ENCODE results near the gene SUSD2. TPM values are rescaled to one million over a fixed set of nuclear protein-coding genes. Genes with fewer than 3 reads are reported as not detected.

SUSD2 gene
- total and polyA plus RNA-seq, 2 donors (not counting 1 experiment from before 2014, with no cell fraction given) = 10.6 to 11.9 TPM

GRCh38 chr22:24176630-24177029 is 4.7 kb upstream of the SUSD2 start:
- Histone ChIP-seq H3K27me3 (ENCODE audit: control insufficient read depth, insufficient read depth, low read length) (no peaks in the 10 kb centered on the region), H3K36me3 (ENCODE audit: control insufficient read depth, insufficient read depth, low read length) (peaks cover 20% of the 10 kb centered on the region), H3K4me1 (ENCODE audit: control insufficient read depth, extremely low read depth, insufficient read depth, low read length) (no peaks in the 10 kb centered on the region), H3K27ac (ENCODE audit: insufficient read depth, low read length) (no peak overlapping the region), H3K9me3 (ENCODE audit: control insufficient read depth, insufficient read depth, low read depth, low read length) (no peaks in the 10 kb centered on the region), H3K9ac (ENCODE audit: insufficient read depth, low read length) (no peak overlapping the region), H2AFZ (ENCODE audit: low read length) (no peak overlapping the region), H3K79me2 (ENCODE audit: control insufficient read depth, insufficient read depth, low read length) (no peaks in the 10 kb centered on the region), H4K20me1 (ENCODE audit: control insufficient read depth, extremely low read depth, insufficient read depth, low read length) (no peaks in the 10 kb centered on the region), H3K4me2 (ENCODE audit: extremely low read depth, insufficient read depth, low read length) (no peak overlapping the region), H3K4me3 (replicated peaks in 1 of 4; ENCODE audit: control extremely low read depth in 1 of 4, insufficient read depth in 1 of 4, low read depth in 3 of 4, low read length in 4 of 4) (no peak overlapping the region)
- TF ChIP-seq CTCF (conservative IDR thresholded peaks at IDR 0.05 in 1 of 2, IDR thresholded peaks at IDR 0.05 in 1 of 2; ENCODE audit: low read depth in 1 of 2, low read length in 2 of 2) = no peak
- no peak for TF ChIP-seq EZH2 (IDR thresholded peaks at IDR 0.05; ENCODE audit: low read length, missing control alignments)
- no peak for DNase-seq (ENCODE audit: low read depth in 2 of 2)

- H3K9ac ChIP-seq (ENCODE audit: insufficient read depth, low read length) = no peak overlapping the region
- no peak for DNase-seq (ENCODE audit: low read depth in 2 of 2)
- no peak overlapping the region for H3K4me2 ChIP-seq (ENCODE audit: extremely low read depth, insufficient read depth, low read length)
- H3K36me3 ChIP-seq (ENCODE audit: control insufficient read depth, insufficient read depth, low read length) = peaks cover 16% of the 10 kb centered on the region
- H3K4me1 ChIP-seq (ENCODE audit: control insufficient read depth, extremely low read depth, insufficient read depth, low read length) = peaks cover 2% of the 10 kb centered on the region
- no peak for TF ChIP-seq CTCF (conservative IDR thresholded peaks at IDR 0.05 in 1 of 2, IDR thresholded peaks at IDR 0.05 in 1 of 2; ENCODE audit: low read depth in 1 of 2, low read length in 2 of 2)
- H3K9me3 ChIP-seq (ENCODE audit: control insufficient read depth, insufficient read depth, low read depth, low read length) = no peaks in the 10 kb centered on the region
- H2AFZ ChIP-seq (ENCODE audit: low read length) = no peak overlapping the region
- no peak overlapping the region for H3K4me3 ChIP-seq (replicated peaks in 1 of 4; ENCODE audit: control extremely low read depth in 1 of 4, insufficient read depth in 1 of 4, low read depth in 3 of 4, low read length in 4 of 4)
- H3K79me2 ChIP-seq (ENCODE audit: control insufficient read depth, insufficient read depth, low read length) = no peaks in the 10 kb centered on the region
- H3K27ac ChIP-seq (ENCODE audit: insufficient read depth, low read length) = no peak overlapping the region
- no peaks in the 10 kb centered on the region for H4K20me1 ChIP-seq (ENCODE audit: control insufficient read depth, extremely low read depth, insufficient read depth, low read length)
- H3K27me3 ChIP-seq (ENCODE audit: control insufficient read depth, insufficient read depth, low read length) = no peaks in the 10 kb centered on the region
These were observed 4.2 kb upstream of the SUSD2 start for GRCh38 chr22:24177045-24177444.

GRCh38 chr22:24177456-24177855 is 3.8 kb upstream of the SUSD2 start:
- Histone ChIP-seq H3K79me2 (ENCODE audit: control insufficient read depth, insufficient read depth, low read length) (no peaks in the 10 kb centered on the region), H3K4me1 (ENCODE audit: control insufficient read depth, extremely low read depth, insufficient read depth, low read length) (peaks cover 2% of the 10 kb centered on the region), H3K9ac (ENCODE audit: insufficient read depth, low read length) (no peak overlapping the region), H3K27ac (ENCODE audit: insufficient read depth, low read length) (no peak overlapping the region), H3K4me3 (replicated peaks in 1 of 4; ENCODE audit: control extremely low read depth in 1 of 4, insufficient read depth in 1 of 4, low read depth in 3 of 4, low read length in 4 of 4) (no peak overlapping the region), H4K20me1 (ENCODE audit: control insufficient read depth, extremely low read depth, insufficient read depth, low read length) (no peaks in the 10 kb centered on the region), H2AFZ (ENCODE audit: low read length) (no peak overlapping the region), H3K36me3 (ENCODE audit: control insufficient read depth, insufficient read depth, low read length) (peaks cover 15% of the 10 kb centered on the region), H3K9me3 (ENCODE audit: control insufficient read depth, insufficient read depth, low read depth, low read length) (no peaks in the 10 kb centered on the region), H3K27me3 (ENCODE audit: control insufficient read depth, insufficient read depth, low read length) (no peaks in the 10 kb centered on the region), H3K4me2 (ENCODE audit: extremely low read depth, insufficient read depth, low read length) (no peak overlapping the region)
- no peak for DNase-seq (ENCODE audit: low read depth in 2 of 2)
- no peak for TF ChIP-seq CTCF (conservative IDR thresholded peaks at IDR 0.05 in 1 of 2, IDR thresholded peaks at IDR 0.05 in 1 of 2; ENCODE audit: low read depth in 1 of 2, low read length in 2 of 2)
- TF ChIP-seq EZH2 (IDR thresholded peaks at IDR 0.05; ENCODE audit: low read length, missing control alignments) = no peak
